Right renal pelvis (tissue), 4 donors: ENCODE results near the gene MLXIPL. TPM values are rescaled to one million over a fixed set of nuclear protein-coding genes. Genes with fewer than 3 reads are reported as not detected.
"Not testable (repeated sequence)": the region's sequence is repeated elsewhere in the genome, so short reads cannot be mapped to it uniquely, and the experiment has no call there.

Experiments
- DNase-seq, 4 donors: peaks; one replicate each; pipeline ENCODE4 v3.0.0-alpha.2; 2013; ENCODE audit warnings: low read depth in 4 of 4, low spot score in 3 of 4, missing footprints in 1 of 4
- polyA plus RNA-seq, 4 donors: library from polyadenylated mRNA; unstranded; fragments of 120-200 nt; gene quantifications; one replicate each; pipeline ENCODE4 v1.2.1, GENCODE V29; 2013; ENCODE audit not compliant: insufficient read length in 4 of 4

MLXIPL gene
- polyA plus RNA-seq, 4 donors = 2.6 to 5.1 (median 4.3) TPM

GRCh38 chr7:73615886-73616285 is 8.4 kb downstream of the MLXIPL start:
- no peak for DNase-seq

- not testable (repeated sequence) for DNase-seq
Measured at GRCh38 chr7:73614937-73615336, 9.4 kb downstream of the MLXIPL start.

- DNase-seq = peak in 1 of 4 donors; percentile 44
Measured at GRCh38 chr7:73613954-73614735, 10.2 kb downstream of the MLXIPL start.

GRCh38 chr7:73612598-73613269 is 11.6 kb downstream of the MLXIPL start:
- no peak for DNase-seq

- no peak for DNase-seq
Measured at GRCh38 chr7:73611017-73611555, 13.2 kb downstream of the MLXIPL start.

GRCh38 chr7:73610105-73610504 is 14.2 kb downstream of the MLXIPL start:
- no peak for DNase-seq

GRCh38 chr7:73607692-73607983 is 16.7 kb downstream of the MLXIPL start:
- DNase-seq = not testable (repeated sequence)

- peak in 1 of 4 donors; percentile 60 for DNase-seq
Measured at GRCh38 chr7:73606801-73607691, 17.3 kb downstream of the MLXIPL start.

GRCh38 chr7:73605601-73606220 is 18.6 kb downstream of the MLXIPL start:
- DNase-seq = no peak

GRCh38 chr7:73602721-73603651 is 21.3 kb downstream of the MLXIPL start:
- no peak for DNase-seq

GRCh38 chr7:73599916-73600315 is 24.4 kb downstream of the MLXIPL start:
- DNase-seq = no peak

GRCh38 chr7:73599151-73599882 is 25.0 kb downstream of the MLXIPL start:
- no peak for DNase-seq

GRCh38 chr7:73597978-73598782 is 26.1 kb downstream of the MLXIPL start:
- no peak for DNase-seq

- no peak for DNase-seq
Measured at GRCh38 chr7:73596191-73597065, 27.9 kb downstream of the MLXIPL start.

GRCh38 chr7:73595358-73595757 is 29.0 kb downstream of the MLXIPL start:
- no peak for DNase-seq

GRCh38 chr7:73593207-73594045 is 30.9 kb downstream of the MLXIPL start:
- no peak for DNase-seq
